Type B pancreatic cell (in vitro differentiated cells): ENCODE measurements around the gene P2RX3. TPM values are rescaled to one million over a fixed set of nuclear protein-coding genes. Genes with fewer than 3 reads are reported as not detected.

Experiments used
- DNase-seq: peaks from one replicate; pipeline ENCODE4 v3.0.0; 2021; ENCODE audit warnings: mixed read lengths; ENCODE audit not compliant: unreplicated experiment; ENCODE audit errors: extremely low spot score
- H3K27ac Mint-ChIP-seq: 2 replicates; pipeline ENCODE4 v1.8.0; 2021; ENCODE audit warnings: mild to moderate bottlenecking, mixed read lengths
- H3K27me3 Mint-ChIP-seq: 2 replicates; pipeline ENCODE4 v1.8.0; 2021; ENCODE audit warnings: mixed read lengths
- H3K36me3 Mint-ChIP-seq: 2 replicates; pipeline ENCODE4 v1.8.0; 2021; ENCODE audit warnings: mixed read lengths
- H3K4me1 Mint-ChIP-seq: one replicate; pipeline ENCODE4 v1.8.0; 2021; ENCODE audit warnings: mixed read lengths; ENCODE audit not compliant: unreplicated experiment
- H3K4me3 Mint-ChIP-seq: 2 replicates; pipeline ENCODE4 v1.8.0; 2021; ENCODE audit warnings: mild to moderate bottlenecking, mixed read lengths
- H3K9me3 Mint-ChIP-seq: 2 replicates; pipeline ENCODE4 v1.8.0; 2021; ENCODE audit warnings: mixed read lengths
- CTCF ChIP-seq: fragments of 200-600 bp; sonication (generic); conservative IDR thresholded peaks from 2 replicates; pipeline ENCODE4 v1.5.0; 2021; ENCODE audit warnings: antibody characterized with exemption, mild to moderate bottlenecking
- total RNA-seq: library from RNA; stranded (reverse); gene quantifications from 2 replicates; pipeline ENCODE4 v1.2.1, GENCODE V29; 2021; ENCODE audit warnings: low replicate concordance

P2RX3 gene
- total RNA-seq, 1 donor from 2014 or later: 4.0 TPM

DNA sequence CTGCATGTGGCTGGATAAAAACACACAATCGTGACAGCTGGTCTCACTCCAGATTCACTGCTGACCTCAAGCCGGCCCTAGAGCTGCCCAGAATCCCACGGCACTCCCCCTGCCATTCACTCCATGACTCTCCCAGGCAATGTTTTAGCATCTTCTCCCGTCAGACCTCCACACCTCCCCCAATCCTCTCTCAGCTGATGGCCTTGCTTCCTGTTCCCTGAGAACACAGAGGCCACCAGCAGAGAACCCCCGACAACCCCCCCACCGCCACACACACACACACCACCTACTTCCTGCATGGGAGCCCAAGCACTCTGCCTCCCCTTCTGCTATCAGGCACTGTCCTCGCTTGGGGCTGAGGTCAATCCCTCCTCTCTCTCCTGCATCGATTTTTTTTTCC is 22.7 kb upstream of the P2RX3 start:
- H3K27ac Mint-ChIP-seq: no peak overlapping the region
- no peak overlapping the region for H3K4me3 Mint-ChIP-seq
- H3K27me3 Mint-ChIP-seq: no peaks in the 10 kb centered on the region
- H3K4me1 Mint-ChIP-seq: peaks cover 14% of the 10 kb centered on the region
- peaks cover 16% of the 10 kb centered on the region for H3K36me3 Mint-ChIP-seq
- TF ChIP-seq CTCF: no peak
- no peak for DNase-seq
- no peaks in the 10 kb centered on the region for H3K9me3 Mint-ChIP-seq

GRCh38 chr11:57316017-57316416 is 22.1 kb upstream of the P2RX3 start:
- H3K27ac Mint-ChIP-seq: no peak overlapping the region
- TF ChIP-seq CTCF: no peak
- H3K36me3 Mint-ChIP-seq: peaks cover 20% of the 10 kb centered on the region
- H3K4me1 Mint-ChIP-seq: peaks cover 18% of the 10 kb centered on the region
- DNase-seq: no peak
- H3K4me3 Mint-ChIP-seq: no peak overlapping the region
- H3K27me3 Mint-ChIP-seq: no peaks in the 10 kb centered on the region
- no peaks in the 10 kb centered on the region for H3K9me3 Mint-ChIP-seq

DNA sequence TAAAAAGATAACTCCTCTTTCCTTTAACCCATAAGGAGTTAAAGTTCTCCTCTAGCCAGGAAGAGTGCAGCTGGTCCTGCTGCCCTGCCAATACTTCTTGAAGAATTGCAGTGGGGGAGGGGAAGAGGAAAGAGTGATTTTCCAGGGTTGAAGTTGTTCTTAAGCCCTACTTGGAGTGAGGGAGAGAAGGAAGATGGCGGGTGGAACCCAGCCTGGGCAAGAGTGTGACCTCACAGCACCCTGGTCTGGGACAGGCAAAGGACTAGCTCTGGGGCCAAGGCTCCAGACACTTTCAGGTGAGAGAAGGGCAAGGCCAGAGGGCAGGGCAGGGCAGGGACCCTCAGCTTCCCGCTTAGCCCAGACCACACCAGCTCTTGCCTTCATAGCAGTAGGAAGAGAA is 20.0 kb upstream of the P2RX3 start:
- no peak for TF ChIP-seq CTCF
- H3K4me1 Mint-ChIP-seq: peaks cover 31% of the 10 kb centered on the region
- DNase-seq: no peak
- no peak overlapping the region for H3K27ac Mint-ChIP-seq
- peaks cover 18% of the 10 kb centered on the region for H3K36me3 Mint-ChIP-seq
- peak overlapping the region; percentile 51 for H3K4me3 Mint-ChIP-seq
- H3K27me3 Mint-ChIP-seq: no peaks in the 10 kb centered on the region
- H3K9me3 Mint-ChIP-seq: no peaks in the 10 kb centered on the region

- Mint-ChIP-seq H3K9me3 (no peaks in the 10 kb centered on the region), H3K4me1 (peaks cover 37% of the 10 kb centered on the region), H3K27me3 (no peaks in the 10 kb centered on the region), H3K4me3 (no peak overlapping the region), H3K36me3 (peaks cover 15% of the 10 kb centered on the region), H3K27ac (peak overlapping the region; percentile 9)
- TF ChIP-seq CTCF: no peak
- no peak for DNase-seq
These were observed 18.0 kb upstream of the P2RX3 start for GRCh38 chr11:57320067-57320718.

GRCh38 chr11:57320719-57321387 is 17.3 kb upstream of the P2RX3 start:
- no peak for DNase-seq
- H3K27me3 Mint-ChIP-seq: no peaks in the 10 kb centered on the region
- peak overlapping the region; percentile 96 for H3K27ac Mint-ChIP-seq
- H3K4me3 Mint-ChIP-seq: peak overlapping the region; percentile 95
- no peaks in the 10 kb centered on the region for H3K9me3 Mint-ChIP-seq
- H3K36me3 Mint-ChIP-seq: peaks cover 18% of the 10 kb centered on the region
- no peak for TF ChIP-seq CTCF
- peaks cover 42% of the 10 kb centered on the region for H3K4me1 Mint-ChIP-seq
